Measurements from ENCODE around the gene ZBTB20. TPM values are rescaled to one million over a fixed set of nuclear protein-coding genes. Genes with fewer than 3 reads are reported as not detected.

Gene ZBTB20
- total and polyA plus RNA-seq, 2 of the 4 experiments (the other 2 are of a cell fraction) = 0.75 to 14.7 TPM

- no peaks in the 10 kb centered on the region for H3K36me3 ChIP-seq (ENCODE audit: control insufficient read depth, insufficient read depth, low read length)
- H3K4ac ChIP-seq (ENCODE audit: low read depth, low read length) = no peak overlapping the region
- no peak overlapping the region for H3K4me2 ChIP-seq (ENCODE audit: low read depth, low read length)
- no peaks in the 10 kb centered on the region for H3K4me1 ChIP-seq (ENCODE audit: control insufficient read depth, insufficient read depth, low read length)
- no peak overlapping the region for H4K91ac ChIP-seq (ENCODE audit: insufficient read depth, low read depth, low read length)
- ChIA-PET CTCF (interaction anchor here (0.6 kb wide), 1 partner anchor 335 kb away, joined by 3 read pairs; no protein-coding TSS in a partner anchor), POLR2A (ENCODE audit: unreplicated experiment) (no interaction called here)
- no peak overlapping the region for H3K4me3 ChIP-seq (ENCODE audit: insufficient read depth, low read depth, low read length)
- no peaks in the 10 kb centered on the region for H4K20me1 ChIP-seq (ENCODE audit: insufficient read depth, low read length)
- no peak overlapping the region for H2BK15ac ChIP-seq (ENCODE audit: low read depth, low read length)
- no peak overlapping the region for H3K9ac ChIP-seq (ENCODE audit: low read depth, low read length)
- no peak overlapping the region for H2AK9ac ChIP-seq (replicated peaks; ENCODE audit: low read depth, low read length, poor library complexity)
- no peak overlapping the region for H4K8ac ChIP-seq (ENCODE audit: low read depth in 2 of 2, low read length in 2 of 2)
- dilution Hi-C loops (cut with HindIII; ENCODE audit: low sequenced_read_pairs, unreplicated experiment) = no loop called here
- TF ChIP-seq MXI1 (IDR thresholded peaks at IDR 0.05; ENCODE audit: borderline replicate concordance, low read depth, low read length) = no peak
- TF ChIP-seq CHD1 (IDR thresholded peaks at IDR 0.05; ENCODE audit: low read depth, low read length) = no peak
- no peak for TF ChIP-seq RFX5 (IDR thresholded peaks at IDR 0.05; ENCODE audit: low read depth, low read length)
- TF ChIP-seq CTCF (conservative IDR thresholded peaks at IDR 0.05; ENCODE audit: low read depth, low read length) = no peak
- no peak overlapping the region for H2AK5ac ChIP-seq (ENCODE audit: low read depth, low read length)
- H3K27me3 ChIP-seq (ENCODE audit: control insufficient read depth, insufficient read depth, low read length) = no peaks in the 10 kb centered on the region
- no peak overlapping the region for H2BK20ac ChIP-seq (ENCODE audit: low read depth, low read length)
- no peak overlapping the region for H4K5ac ChIP-seq (ENCODE audit: low read depth, low read length)
- no peaks in the 10 kb centered on the region for H3K9me3 ChIP-seq (ENCODE audit: control insufficient read depth, insufficient read depth, low read length)
- H3K23ac ChIP-seq (ENCODE audit: low read depth, low read length) = no peak overlapping the region
- no CpG with 5 or more reads among the region's 1 CpG for WGBS, 2 experiments (ENCODE audit: extremely low coverage in 2 of 2, insufficient read length in 1 of 2)
- H3K27ac ChIP-seq (ENCODE audit: insufficient read depth, low read length) = no peak overlapping the region
- no peak overlapping the region for H3K14ac ChIP-seq (replicated peaks; ENCODE audit: low read depth, low read length)
- H2BK5ac ChIP-seq (ENCODE audit: low read depth, low read length, poor library complexity, severe bottlenecking) = no peak overlapping the region
- H3K18ac ChIP-seq (ENCODE audit: low read depth, low read length) = no peak overlapping the region
- H2BK120ac ChIP-seq (ENCODE audit: low read depth, low read length) = no peak overlapping the region
- no peak overlapping the region for H3K56ac ChIP-seq (ENCODE audit: extremely low read depth, insufficient read depth, low read length)
- BruUV-seq (replicated peaks) = no TSS peak
- intact Hi-C loops (cut with micrococcal nuclease) = no loop called here
- DNase-seq (no peak), ATAC-seq (ENCODE audit: low read depth) (no peak)
- H3K79me1 ChIP-seq (ENCODE audit: low read depth in 1 of 2, low read length in 2 of 2) = no peaks in the 10 kb centered on the region
- in situ Hi-C loops (cut with MboI; ENCODE audit: low sequenced_read_pairs) = no loop called here
- H3K9me1 ChIP-seq (ENCODE audit: insufficient read depth, low read length) = no peaks in the 10 kb centered on the region
- no peak overlapping the region for H2AFZ ChIP-seq (replicated peaks; ENCODE audit: low read length, poor library complexity)
Measured at GRCh38 chr3:114718898-114719210, 428.2 kb downstream of the ZBTB20 start.

Measured in IMR-90 (cell line).